OCI-LY7 (cell line): ENCODE data around the gene GSTA3. TPM values are rescaled to one million over a fixed set of nuclear protein-coding genes. Genes with fewer than 3 reads are reported as not detected.

Experiments used
- BruUV-seq: library from RNA; stranded (reverse); fragments of 400-500 nt; replicated peaks from 2 replicates; lab custom pipeline; 2021; lab: Mats Ljungman, UMichigan
- CTCF ChIA-PET: fragments of 300-600 bp; sonication (Branson Sonifier 250); formaldehyde crosslinking; loops from one replicate; lab custom pipeline; 2022; ENCODE audit warnings: antibody characterized with exemption; ENCODE audit not compliant: unreplicated experiment; lab: Charles Lee
- POLR2A ChIA-PET: fragments of 300-600 bp; sonication (Branson Sonifier 250); formaldehyde crosslinking; loops from one replicate; lab custom pipeline; 2022; ENCODE audit warnings: antibody characterized with exemption; lab: Charles Lee
- DNase-seq: peaks from one replicate; pipeline ENCODE4 v3.0.0-alpha.2; 2015; ENCODE audit warnings: low spot score
- H2AFZ ChIP-seq: fragments of 200-600 bp; sonication (generic), shearing (Covaris generic); 2 replicates; pipeline ENCODE4 v1.6.1; 2014; ENCODE audit warnings: mild to moderate bottlenecking, antibody characterized with exemption, low read length, moderate library complexity
- H3K27ac ChIP-seq: fragments of 200-600 bp; sonication (generic); 2 replicates; pipeline ENCODE4 v1.5.1; 2014; ENCODE audit warnings: mixed run types, low read depth, mild to moderate bottlenecking, moderate library complexity, low read length, inconsistent platforms; ENCODE audit not compliant: poor library complexity, severe bottlenecking
- H3K36me3 ChIP-seq: fragments of 200-600 bp; sonication (generic); 2 replicates; pipeline ENCODE4 v1.6.1; 2014; ENCODE audit warnings: mild to moderate bottlenecking, antibody characterized with exemption, low read length, moderate library complexity, mixed read lengths; ENCODE audit not compliant: insufficient read depth
- H3K4me1 ChIP-seq: fragments of 200-600 bp; sonication (generic); 2 replicates; pipeline ENCODE4 v1.5.1; 2014; ENCODE audit warnings: mild to moderate bottlenecking, low read length; ENCODE audit not compliant: insufficient read depth, poor library complexity, severe bottlenecking
- H3K4me2 ChIP-seq: fragments of 200-600 bp; sonication (generic); 2 replicates; pipeline ENCODE4 v1.6.1; 2014; ENCODE audit warnings: mild to moderate bottlenecking, low read length
- H3K4me3 ChIP-seq: fragments of 200-600 bp; sonication (generic); 2 replicates; pipeline ENCODE4 v1.5.1; 2014; ENCODE audit warnings: mild to moderate bottlenecking, low read depth, low read length; ENCODE audit not compliant: poor library complexity, severe bottlenecking
- H3K79me2 ChIP-seq: fragments of 200-600 bp; sonication (generic); 2 replicates; pipeline ENCODE4 v1.6.1; 2016; ENCODE audit warnings: low read depth, mild to moderate bottlenecking, low read length, moderate library complexity, mixed read lengths; ENCODE audit not compliant: insufficient read depth
- H3K9me2 ChIP-seq: fragments of 200-600 bp; sonication (generic); 2 replicates; pipeline ENCODE4 v1.6.1; 2016; ENCODE audit warnings: mild to moderate bottlenecking, low read length, mixed read lengths; ENCODE audit not compliant: insufficient read depth
- H3K9me3 ChIP-seq: fragments of 200-600 bp; sonication (generic); 2 replicates; pipeline ENCODE4 v1.6.1; 2014; ENCODE audit warnings: mild to moderate bottlenecking, mixed run types, low read length, mixed read lengths
- H4K20me1 ChIP-seq: fragments of 200-600 bp; sonication (generic); 2 replicates; pipeline ENCODE4 v1.6.1; 2014; ENCODE audit warnings: mild to moderate bottlenecking, antibody characterized with exemption, low read length, moderate library complexity, mixed read lengths; ENCODE audit not compliant: insufficient read depth
- EZH2phosphoT487 ChIP-seq: fragments of 200-600 bp; sonication (generic); IDR thresholded peaks from 2 replicates; pipeline ENCODE4 v1.6.1; 2018; ENCODE audit warnings: low read depth, borderline replicate concordance, mild to moderate bottlenecking, mixed run types, antibody characterized with exemption, low read length, moderate library complexity, mixed read lengths
- intact Hi-C: fragments of 100-400 bp; cut with micrococcal nuclease; formaldehyde crosslinking; loops from one replicate; pipeline ENCODE4 v1.10.0; 2022; ENCODE audit not compliant: unreplicated experiment
- total RNA-seq, 2 experiments: library from RNA; depleted of rRNA in 1 of 2; stranded (reverse); fragments of >200 nt in 1 of 2; shearing (Covaris generic) in 1 of 2; gene quantifications; 2 replicates each; pipeline ENCODE4 v1.2.3, GENCODE V29; 2014 to 2022
- TF ChIP-seq, protein P1 (sequence below): fragments of 200-600 bp; sonication (generic); conservative IDR thresholded peaks from 2 replicates; pipeline ENCODE4 v1.5.1; 2014; ENCODE audit warnings: mild to moderate bottlenecking, antibody characterized with exemption, low read length, moderate library complexity, mixed read lengths

Gene GSTA3
- total RNA-seq, 2 experiments from 2014 or later, result not detected

DNA sequence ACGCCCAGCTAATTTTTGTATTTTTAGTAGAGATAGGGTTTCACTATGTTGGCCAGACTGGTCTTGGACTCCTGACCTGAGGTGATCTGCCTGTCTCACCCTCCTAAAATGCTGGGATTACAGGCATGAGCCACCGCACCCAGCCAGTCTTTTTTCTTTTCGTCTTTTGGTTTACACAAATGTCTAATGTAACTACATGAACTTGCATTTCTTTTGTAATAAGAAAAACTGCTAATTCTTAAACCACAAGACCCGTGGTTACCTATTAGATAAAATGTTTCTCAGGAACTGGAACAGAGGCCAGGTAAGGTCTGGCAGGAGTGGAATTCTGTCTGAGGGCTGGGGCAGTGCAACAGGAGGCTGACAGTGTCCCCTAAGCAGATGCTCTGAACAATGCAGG is 32.7 kb upstream of the GSTA3 start:
- H3K4me2 ChIP-seq, result no peak overlapping the region
- no peak overlapping the region for H2AFZ ChIP-seq
- H3K4me3 ChIP-seq, result no peak overlapping the region
- no peaks in the 10 kb centered on the region for H3K79me2 ChIP-seq
- no peaks in the 10 kb centered on the region for H3K36me3 ChIP-seq
- BruUV-seq, result no TSS peak
- intact Hi-C loops, result no loop called here
- H4K20me1 ChIP-seq, result no peaks in the 10 kb centered on the region
- ChIA-PET POLR2A (no interaction called here), CTCF (no interaction called here)
- no peak overlapping the region for H3K27ac ChIP-seq
- H3K9me3 ChIP-seq, result no peaks in the 10 kb centered on the region
- no peak for TF ChIP-seq EZH2phosphoT487
- TF ChIP-seq, protein P1, sequence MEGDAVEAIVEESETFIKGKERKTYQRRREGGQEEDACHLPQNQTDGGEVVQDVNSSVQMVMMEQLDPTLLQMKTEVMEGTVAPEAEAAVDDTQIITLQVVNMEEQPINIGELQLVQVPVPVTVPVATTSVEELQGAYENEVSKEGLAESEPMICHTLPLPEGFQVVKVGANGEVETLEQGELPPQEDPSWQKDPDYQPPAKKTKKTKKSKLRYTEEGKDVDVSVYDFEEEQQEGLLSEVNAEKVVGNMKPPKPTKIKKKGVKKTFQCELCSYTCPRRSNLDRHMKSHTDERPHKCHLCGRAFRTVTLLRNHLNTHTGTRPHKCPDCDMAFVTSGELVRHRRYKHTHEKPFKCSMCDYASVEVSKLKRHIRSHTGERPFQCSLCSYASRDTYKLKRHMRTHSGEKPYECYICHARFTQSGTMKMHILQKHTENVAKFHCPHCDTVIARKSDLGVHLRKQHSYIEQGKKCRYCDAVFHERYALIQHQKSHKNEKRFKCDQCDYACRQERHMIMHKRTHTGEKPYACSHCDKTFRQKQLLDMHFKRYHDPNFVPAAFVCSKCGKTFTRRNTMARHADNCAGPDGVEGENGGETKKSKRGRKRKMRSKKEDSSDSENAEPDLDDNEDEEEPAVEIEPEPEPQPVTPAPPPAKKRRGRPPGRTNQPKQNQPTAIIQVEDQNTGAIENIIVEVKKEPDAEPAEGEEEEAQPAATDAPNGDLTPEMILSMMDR, result no peak
- H3K4me1 ChIP-seq, result no peaks in the 10 kb centered on the region
- H3K9me2 ChIP-seq, result no peaks in the 10 kb centered on the region
- DNase-seq, result no peak

DNA sequence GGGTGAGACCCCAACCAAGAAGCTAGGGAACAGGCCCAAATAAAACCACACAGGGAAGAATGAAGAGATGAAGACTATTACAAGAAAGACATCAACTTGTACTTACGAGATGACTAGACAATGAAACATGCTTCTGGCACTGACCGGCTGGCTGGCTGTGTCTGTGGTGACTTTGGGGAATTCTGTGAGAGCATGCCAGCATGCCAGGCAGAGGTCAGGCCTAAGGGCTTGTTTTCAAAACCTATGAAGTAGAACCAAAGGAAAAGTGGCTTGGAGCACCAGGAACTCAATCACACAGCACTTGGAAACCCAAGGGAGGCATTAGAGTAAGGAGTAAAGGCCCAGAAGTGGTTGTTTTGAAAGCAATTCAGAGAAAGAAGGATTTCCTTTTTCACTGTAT is 28.4 kb upstream of the GSTA3 start:
- Histone ChIP-seq H3K4me2 (no peak overlapping the region), H3K79me2 (no peaks in the 10 kb centered on the region), H3K9me3 (no peaks in the 10 kb centered on the region), H2AFZ (no peak overlapping the region), H4K20me1 (no peaks in the 10 kb centered on the region), H3K36me3 (no peaks in the 10 kb centered on the region), H3K9me2 (no peaks in the 10 kb centered on the region), H3K4me1 (no peaks in the 10 kb centered on the region), H3K4me3 (no peak overlapping the region), H3K27ac (no peak overlapping the region)
- ChIA-PET CTCF (no interaction called here), POLR2A (no interaction called here)
- no TSS peak for BruUV-seq
- TF ChIP-seq EZH2phosphoT487, result no peak
- TF ChIP-seq, protein P1, result no peak
- intact Hi-C loops, result no loop called here
- no peak for DNase-seq

DNA sequence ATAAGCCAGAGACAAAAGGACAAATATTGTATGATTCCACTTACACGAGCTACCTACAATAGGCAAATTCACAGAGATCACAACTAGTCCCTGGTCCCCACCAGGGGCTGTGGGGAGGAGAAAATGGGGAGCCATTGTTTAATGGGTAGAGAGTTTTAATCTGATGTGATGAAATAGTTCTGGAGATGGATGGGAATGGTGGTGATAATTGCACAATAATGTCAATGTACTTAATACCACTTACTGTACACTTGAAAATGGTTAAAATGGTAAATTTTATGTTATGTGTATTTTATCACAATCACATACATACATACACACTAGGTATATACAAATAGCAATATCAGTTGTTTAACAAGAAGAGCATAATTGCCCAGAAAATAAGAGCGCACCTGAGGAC is 24.3 kb upstream of the GSTA3 start:
- ChIA-PET POLR2A (no interaction called here), CTCF (no interaction called here)
- Histone ChIP-seq H3K4me2 (no peak overlapping the region), H3K36me3 (no peaks in the 10 kb centered on the region), H3K27ac (no peak overlapping the region), H2AFZ (no peak overlapping the region), H4K20me1 (no peaks in the 10 kb centered on the region), H3K4me1 (no peaks in the 10 kb centered on the region), H3K9me2 (no peaks in the 10 kb centered on the region), H3K9me3 (no peaks in the 10 kb centered on the region), H3K79me2 (no peaks in the 10 kb centered on the region), H3K4me3 (no peak overlapping the region)
- TF ChIP-seq, protein P1, result no peak
- TF ChIP-seq EZH2phosphoT487, result no peak
- DNase-seq, result no peak
- BruUV-seq, result no TSS peak
- intact Hi-C loops, result no loop called here
